Measurements from ENCODE around the gene DSG2. TPM values are rescaled to one million over a fixed set of nuclear protein-coding genes. Genes with fewer than 3 reads are reported as not detected.

Gene DSG2
- total RNA-seq, 1 experiment from 2014 or later: 12.1 TPM

DNA sequence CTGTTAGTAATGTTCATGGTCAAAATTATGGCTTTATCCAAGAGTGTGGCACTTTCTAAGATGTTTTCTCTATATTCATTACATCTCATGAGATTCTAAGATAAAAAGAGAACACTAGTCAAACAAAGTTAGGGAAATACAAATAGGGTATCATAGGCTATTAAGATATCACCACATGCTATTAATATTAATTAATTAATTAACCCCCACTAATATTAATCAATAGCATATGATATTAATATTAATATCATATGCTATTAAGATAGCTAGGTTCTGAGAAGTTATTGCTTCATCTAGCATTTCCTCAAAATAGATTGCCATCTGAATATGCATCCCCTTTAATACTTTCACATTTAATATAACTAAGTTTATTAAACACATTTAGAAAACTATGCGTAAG lies 28.3 kb upstream of the DSG2 start:
- intact Hi-C loops (cut with micrococcal nuclease; ENCODE audit: unreplicated experiment) (no loop called here), in situ Hi-C loops (cut with HindIII; ENCODE audit: low pct_unique_long_range_greater_than_20kb, low sequenced_read_pairs) (no loop called here)
- no peak for ATAC-seq
- ChIA-PET POLR2A (no interaction called here), CTCF (interaction anchor here (1.1 kb wide), 1 partner anchor 1935 kb away, joined by 5 read pairs; no protein-coding TSS in a partner anchor)
- Histone ChIP-seq H3K4me3 (ENCODE audit: low read depth in 2 of 2, low read length in 2 of 2) (no peak overlapping the region), H3K36me3 (ENCODE audit: control insufficient read depth, insufficient read depth, low read length) (no peaks in the 10 kb centered on the region), H3K27me3 (ENCODE audit: control insufficient read depth, insufficient read depth, low read length) (no peaks in the 10 kb centered on the region), H3K4me1 (ENCODE audit: control insufficient read depth, insufficient read depth, low read length) (no peaks in the 10 kb centered on the region), H3K27ac (ENCODE audit: low read length) (no peak overlapping the region), H3K9me3 (ENCODE audit: control insufficient read depth, insufficient read depth, low read depth, low read length) (no peaks in the 10 kb centered on the region)
- no peak for TF ChIP-seq TCF7L2 (IDR thresholded peaks at IDR 0.05; ENCODE audit: low read depth, low read length)
- TF ChIP-seq SIN3A (IDR thresholded peaks at IDR 0.05; ENCODE audit: borderline replicate concordance, insufficient read depth, low read depth, low read length): no peak
- TF ChIP-seq, protein P1, sequence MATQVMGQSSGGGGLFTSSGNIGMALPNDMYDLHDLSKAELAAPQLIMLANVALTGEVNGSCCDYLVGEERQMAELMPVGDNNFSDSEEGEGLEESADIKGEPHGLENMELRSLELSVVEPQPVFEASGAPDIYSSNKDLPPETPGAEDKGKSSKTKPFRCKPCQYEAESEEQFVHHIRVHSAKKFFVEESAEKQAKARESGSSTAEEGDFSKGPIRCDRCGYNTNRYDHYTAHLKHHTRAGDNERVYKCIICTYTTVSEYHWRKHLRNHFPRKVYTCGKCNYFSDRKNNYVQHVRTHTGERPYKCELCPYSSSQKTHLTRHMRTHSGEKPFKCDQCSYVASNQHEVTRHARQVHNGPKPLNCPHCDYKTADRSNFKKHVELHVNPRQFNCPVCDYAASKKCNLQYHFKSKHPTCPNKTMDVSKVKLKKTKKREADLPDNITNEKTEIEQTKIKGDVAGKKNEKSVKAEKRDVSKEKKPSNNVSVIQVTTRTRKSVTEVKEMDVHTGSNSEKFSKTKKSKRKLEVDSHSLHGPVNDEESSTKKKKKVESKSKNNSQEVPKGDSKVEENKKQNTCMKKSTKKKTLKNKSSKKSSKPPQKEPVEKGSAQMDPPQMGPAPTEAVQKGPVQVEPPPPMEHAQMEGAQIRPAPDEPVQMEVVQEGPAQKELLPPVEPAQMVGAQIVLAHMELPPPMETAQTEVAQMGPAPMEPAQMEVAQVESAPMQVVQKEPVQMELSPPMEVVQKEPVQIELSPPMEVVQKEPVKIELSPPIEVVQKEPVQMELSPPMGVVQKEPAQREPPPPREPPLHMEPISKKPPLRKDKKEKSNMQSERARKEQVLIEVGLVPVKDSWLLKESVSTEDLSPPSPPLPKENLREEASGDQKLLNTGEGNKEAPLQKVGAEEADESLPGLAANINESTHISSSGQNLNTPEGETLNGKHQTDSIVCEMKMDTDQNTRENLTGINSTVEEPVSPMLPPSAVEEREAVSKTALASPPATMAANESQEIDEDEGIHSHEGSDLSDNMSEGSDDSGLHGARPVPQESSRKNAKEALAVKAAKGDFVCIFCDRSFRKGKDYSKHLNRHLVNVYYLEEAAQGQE (IDR thresholded peaks at IDR 0.05; ENCODE audit: insufficient read depth in 1 of 2, low read depth in 2 of 2, low read length in 1 of 2): no peak
- TF ChIP-seq POLR2AphosphoS5 (IDR thresholded peaks at IDR 0.05; ENCODE audit: low read depth, low read length): no peak
- TF ChIP-seq, protein P2, sequence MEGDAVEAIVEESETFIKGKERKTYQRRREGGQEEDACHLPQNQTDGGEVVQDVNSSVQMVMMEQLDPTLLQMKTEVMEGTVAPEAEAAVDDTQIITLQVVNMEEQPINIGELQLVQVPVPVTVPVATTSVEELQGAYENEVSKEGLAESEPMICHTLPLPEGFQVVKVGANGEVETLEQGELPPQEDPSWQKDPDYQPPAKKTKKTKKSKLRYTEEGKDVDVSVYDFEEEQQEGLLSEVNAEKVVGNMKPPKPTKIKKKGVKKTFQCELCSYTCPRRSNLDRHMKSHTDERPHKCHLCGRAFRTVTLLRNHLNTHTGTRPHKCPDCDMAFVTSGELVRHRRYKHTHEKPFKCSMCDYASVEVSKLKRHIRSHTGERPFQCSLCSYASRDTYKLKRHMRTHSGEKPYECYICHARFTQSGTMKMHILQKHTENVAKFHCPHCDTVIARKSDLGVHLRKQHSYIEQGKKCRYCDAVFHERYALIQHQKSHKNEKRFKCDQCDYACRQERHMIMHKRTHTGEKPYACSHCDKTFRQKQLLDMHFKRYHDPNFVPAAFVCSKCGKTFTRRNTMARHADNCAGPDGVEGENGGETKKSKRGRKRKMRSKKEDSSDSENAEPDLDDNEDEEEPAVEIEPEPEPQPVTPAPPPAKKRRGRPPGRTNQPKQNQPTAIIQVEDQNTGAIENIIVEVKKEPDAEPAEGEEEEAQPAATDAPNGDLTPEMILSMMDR (IDR thresholded peaks at IDR 0.05): no peak
- BruUV-seq (replicated peaks): no TSS peak
- DNase-seq (ENCODE audit: low read depth, low spot score): no peak

DNA sequence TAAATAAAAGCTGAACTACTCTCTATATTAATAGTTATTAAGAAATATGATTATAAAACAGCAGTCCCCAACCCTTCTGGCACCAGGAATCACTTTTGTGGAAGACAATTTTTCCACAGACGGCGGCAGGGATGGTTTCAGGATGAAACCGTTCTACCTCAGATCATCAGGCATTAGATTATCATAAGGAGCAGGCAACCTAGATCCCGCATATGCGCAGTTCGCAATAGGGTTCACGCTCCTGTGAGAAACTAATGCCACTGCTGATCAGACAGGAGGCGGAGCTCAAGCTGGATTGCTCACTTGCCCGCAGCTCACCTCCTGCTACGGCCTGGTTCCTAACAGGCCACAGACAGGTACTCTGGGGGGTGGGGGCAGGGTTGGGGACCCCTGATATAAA lies 19.3 kb upstream of the DSG2 start:
- ChIA-PET CTCF (no interaction called here), POLR2A (no interaction called here)
- no peak overlapping the region for H3K4me3 ChIP-seq (ENCODE audit: low read depth in 2 of 2, low read length in 2 of 2)
- in situ Hi-C loops (cut with HindIII; ENCODE audit: low pct_unique_long_range_greater_than_20kb, low sequenced_read_pairs) (no loop called here), intact Hi-C loops (cut with micrococcal nuclease; ENCODE audit: unreplicated experiment) (no loop called here)
- no peaks in the 10 kb centered on the region for H3K36me3 ChIP-seq (ENCODE audit: control insufficient read depth, insufficient read depth, low read length)
- H3K9me3 ChIP-seq (ENCODE audit: control insufficient read depth, insufficient read depth, low read depth, low read length): no peaks in the 10 kb centered on the region
- no peaks in the 10 kb centered on the region; the same call in 1 of the 2 replicates for H3K4me1 ChIP-seq (ENCODE audit: control insufficient read depth, insufficient read depth, low read length)
- BruUV-seq (replicated peaks): no TSS peak
- DNase-seq (ENCODE audit: low read depth, low spot score) (no peak), ATAC-seq (no peak)
- H3K27me3 ChIP-seq (ENCODE audit: control insufficient read depth, insufficient read depth, low read length): no peaks in the 10 kb centered on the region
- no peak overlapping the region for H3K27ac ChIP-seq (ENCODE audit: low read length)
- TF ChIP-seq TCF7L2 (IDR thresholded peaks at IDR 0.05; ENCODE audit: low read depth, low read length) (no peak), POLR2AphosphoS5 (IDR thresholded peaks at IDR 0.05; ENCODE audit: low read depth, low read length) (no peak), SIN3A (IDR thresholded peaks at IDR 0.05; ENCODE audit: borderline replicate concordance, insufficient read depth, low read depth, low read length) (no peak)
- TF ChIP-seq, protein P1 (IDR thresholded peaks at IDR 0.05; ENCODE audit: insufficient read depth in 1 of 2, low read depth in 2 of 2, low read length in 1 of 2): no peak
- TF ChIP-seq, protein P2 (IDR thresholded peaks at IDR 0.05): no peak

All from Panc1 (cell line).